Brain microvascular endothelial cell (primary cell): ENCODE measurements around the gene RNASEH2A.

ENCODE experiments used
- DNase-seq: peaks from one replicate; pipeline ENCODE4 v3.0.0-alpha.2; 2020
- H3K27ac ChIP-seq: fragments of 250-450 bp; sonication (Bioruptor Pico); 2 replicates; pipeline ENCODE4 v1.5.1; 2020; ENCODE audit warnings: mild to moderate bottlenecking, moderate library complexity
- H3K27me3 ChIP-seq: fragments of 250-450 bp; sonication (Bioruptor Pico); replicated peaks from 2 replicates; pipeline ENCODE4 v1.5.1; 2020; ENCODE audit warnings: mild to moderate bottlenecking
- H3K36me3 ChIP-seq: fragments of 250-450 bp; sonication (Bioruptor Pico); replicated peaks from 2 replicates; pipeline ENCODE4 v1.5.1; 2020; ENCODE audit warnings: mild to moderate bottlenecking
- H3K4me3 ChIP-seq: 2 replicates; pipeline ENCODE4 v1.5.1; 2011; ENCODE audit warnings: low read depth, mild to moderate bottlenecking, control low read depth, low read length, moderate library complexity
- CTCF ChIP-seq: IDR thresholded peaks from 2 replicates; pipeline ENCODE4 v1.5.1; 2011; ENCODE audit warnings: low read depth, mild to moderate bottlenecking, moderate library complexity, low read length, control low read depth, inconsistent platforms; ENCODE audit errors: missing control alignments
- in situ Hi-C: cut with HindIII; loops from 2 replicates; pipeline ENCODE4 v1.10.0; 2017; ENCODE audit warnings: low sequenced_read_pairs, low pct_ligation_motif_present

Gene RNASEH2A

GRCh38 chr19:12787458-12787857 is 18.9 kb upstream of the RNASEH2A start:
- no peak for TF ChIP-seq CTCF
- no peak overlapping the region for H3K4me3 ChIP-seq

DNA sequence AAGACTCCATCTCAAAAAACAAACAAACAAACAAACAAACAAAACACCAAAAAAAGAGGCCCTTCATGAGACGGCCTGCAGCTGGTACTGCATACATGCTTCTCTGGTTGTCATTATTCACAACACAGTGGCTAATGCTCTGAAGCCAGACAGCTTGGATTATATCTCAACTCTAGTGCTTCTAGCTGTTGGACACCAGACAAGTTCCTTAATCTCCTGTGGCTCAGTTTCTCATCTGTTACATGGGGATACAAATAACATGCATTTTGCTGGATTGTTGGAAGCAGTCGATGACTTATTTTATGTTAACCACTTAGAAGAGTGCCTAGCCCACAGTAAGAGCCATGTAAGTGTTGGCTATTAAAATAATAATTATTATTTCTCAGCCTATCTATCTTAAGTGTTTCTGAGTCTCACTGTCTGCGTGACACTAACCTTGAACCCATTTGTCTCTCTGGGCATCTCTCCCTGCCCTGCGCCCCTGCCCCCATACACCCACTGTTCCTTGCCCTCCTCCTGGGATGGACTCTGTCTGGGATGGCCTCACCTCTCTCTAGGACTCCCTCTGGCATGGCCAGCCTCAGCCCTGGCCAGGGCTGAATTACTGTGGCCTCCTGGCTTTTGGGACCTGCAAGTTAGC is 18.2 kb upstream of the RNASEH2A start:
- no peak overlapping the region for H3K4me3 ChIP-seq

More at GRCh38 chr19:12787458-12787857, 18.9 kb upstream of the RNASEH2A start:
- Histone ChIP-seq H3K27ac (no peak overlapping the region), H3K36me3 (no peaks in the 10 kb centered on the region), H3K27me3 (no peaks in the 10 kb centered on the region)
- DNase-seq, result no peak
- in situ Hi-C loops, result no loop called here

GRCh38 chr19:12788682-12789097 is 17.7 kb upstream of the RNASEH2A start:
- TF ChIP-seq CTCF, result no peak
- Histone ChIP-seq H3K36me3 (peaks cover 2% of the 10 kb centered on the region), H3K27ac (peak overlapping the region; percentile 89), H3K4me3 (peak overlapping the region; percentile 37), H3K27me3 (no peaks in the 10 kb centered on the region)
- DNase-seq, result peak; percentile 67
- in situ Hi-C loops, result no loop called here

More for the DNA sequence above, 18.2 kb upstream of the RNASEH2A start:
- no peaks in the 10 kb centered on the region for H3K27me3 ChIP-seq
- no peak for DNase-seq
- H3K27ac ChIP-seq, result peak overlapping the region; percentile 89
- TF ChIP-seq CTCF, result no peak
- in situ Hi-C loops, result no loop called here
- H3K36me3 ChIP-seq, result peaks cover 2% of the 10 kb centered on the region

- no peak for DNase-seq
- TF ChIP-seq CTCF, result no peak
- in situ Hi-C loops, result no loop called here
- Histone ChIP-seq H3K27me3 (no peaks in the 10 kb centered on the region), H3K36me3 (peaks cover 2% of the 10 kb centered on the region), H3K27ac (peak overlapping the region; percentile 89), H3K4me3 (peak overlapping the region; percentile 98)
These were observed 17.1 kb upstream of the RNASEH2A start for GRCh38 chr19:12789098-12789903.

GRCh38 chr19:12789904-12790619 is 16.3 kb upstream of the RNASEH2A start:
- DNase-seq, result peak; percentile 93
- no peaks in the 10 kb centered on the region for H3K27me3 ChIP-seq
- peak overlapping the region; percentile 98 for H3K4me3 ChIP-seq
- TF ChIP-seq CTCF, result no peak
- H3K27ac ChIP-seq, result peak overlapping the region; percentile 89
- in situ Hi-C loops, result no loop called here
- H3K36me3 ChIP-seq, result peaks cover 2% of the 10 kb centered on the region
